Hematopoietic multipotent progenitor cell treated with erythropoietin and hydrocortisone succinate and interleukin-3 and kit ligand, for 15 days (in vitro differentiated cells): ENCODE measurements around the gene ASPDH.

Experiments used
- DNase-seq: peaks from one replicate; pipeline ENCODE4 v3.0.0-alpha.2; 2015; ENCODE audit warnings: low spot score

The ASPDH gene

DNA sequence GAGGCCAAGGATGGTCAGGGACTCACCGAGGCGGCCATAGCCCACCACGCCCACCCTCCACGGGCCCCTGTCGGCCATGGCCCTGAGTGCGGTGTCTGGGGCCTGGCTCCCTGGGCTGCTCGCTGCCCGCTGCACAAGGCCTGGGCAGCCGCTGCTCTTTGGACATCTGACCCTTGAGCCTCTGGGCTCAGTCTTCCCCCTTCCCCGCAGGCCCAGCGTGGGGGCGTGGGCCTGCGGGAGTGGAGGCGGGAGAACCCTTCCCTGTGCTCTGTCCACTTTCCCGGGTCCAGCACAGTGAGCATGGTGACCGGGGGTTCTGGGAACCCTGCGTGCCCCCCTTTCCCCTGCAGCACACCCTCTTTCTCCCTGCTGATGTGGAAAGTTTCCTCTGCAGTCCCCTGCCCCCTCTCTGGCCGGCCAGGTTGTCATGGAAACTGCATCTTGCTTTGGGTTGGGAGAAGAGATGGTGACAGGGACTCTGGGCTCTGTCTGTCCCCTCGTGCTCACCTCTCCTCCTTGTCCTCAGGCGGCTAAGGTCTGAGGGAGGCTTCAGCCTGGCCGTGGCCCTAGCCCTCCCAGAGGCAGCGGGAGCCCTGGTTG, at the start of gene ASPDH:
ASPDH (minus strand) TSS at position 168 of the 600 bp plus-strand sequence; CDS start at position 78, 90 bp downstream.
- no peak for DNase-seq

DNA sequence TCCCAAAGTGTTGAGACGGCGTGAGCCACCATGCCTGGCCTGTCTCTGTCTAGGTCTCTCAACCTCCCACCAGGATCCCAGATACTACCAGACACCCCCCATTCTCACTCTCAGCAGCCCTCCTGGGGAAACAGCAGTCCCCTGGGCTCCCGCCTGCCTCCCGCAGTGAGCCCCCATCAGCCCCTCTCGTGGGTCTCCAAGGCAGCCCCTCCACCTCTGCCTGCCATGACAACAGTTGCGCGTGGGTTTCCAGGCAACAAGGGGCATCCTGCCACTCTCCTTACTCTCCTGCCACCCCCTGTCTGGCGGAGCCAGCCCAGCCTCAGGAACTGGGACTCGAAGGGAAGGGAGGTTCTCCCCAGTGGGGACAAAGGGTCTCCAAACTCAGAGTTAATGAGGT, 49.3 kb upstream of the ASPDH start:
- no peak for DNase-seq

DNA sequence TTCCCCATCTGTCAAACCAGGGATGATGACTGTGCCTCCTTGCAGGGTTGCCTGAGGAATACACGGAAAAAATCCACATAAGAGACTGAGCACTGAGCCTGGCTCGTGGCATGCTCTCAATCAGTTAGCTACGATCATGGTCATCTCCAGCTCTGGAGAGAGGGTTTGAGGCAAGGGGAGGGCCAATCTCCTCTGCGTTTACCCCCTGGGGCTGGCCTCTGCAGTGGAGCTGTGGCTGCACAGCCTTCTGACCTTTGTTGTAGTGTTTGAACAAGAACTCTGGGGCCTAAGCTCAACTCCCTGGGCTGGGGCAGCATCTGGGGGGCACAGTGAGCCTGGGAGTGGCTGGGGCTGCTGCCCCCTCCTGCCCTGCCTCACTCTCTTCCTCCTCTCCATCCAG, 48.6 kb upstream of the ASPDH start:
- no peak for DNase-seq

DNA sequence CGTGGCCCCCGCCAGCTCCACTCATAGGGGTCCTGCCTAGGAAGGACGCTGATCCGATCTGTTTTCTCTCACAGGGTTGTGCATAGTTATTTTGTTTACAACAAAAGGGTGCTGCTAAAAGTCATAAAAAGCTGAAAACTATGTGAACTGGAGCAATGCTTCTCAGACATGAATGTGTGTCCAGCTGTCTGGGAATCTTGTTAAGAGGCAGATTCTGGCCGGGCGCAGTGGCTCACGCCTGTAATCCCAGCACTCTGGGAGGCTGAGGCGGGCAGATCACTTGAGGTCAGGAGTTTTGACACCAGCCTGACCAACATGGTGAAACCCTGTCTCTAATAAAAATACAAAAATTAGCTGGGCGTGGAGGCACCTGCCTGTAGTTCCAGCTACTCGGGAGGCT, 45.9 kb upstream of the ASPDH start:
- DNase-seq = no peak

DNA sequence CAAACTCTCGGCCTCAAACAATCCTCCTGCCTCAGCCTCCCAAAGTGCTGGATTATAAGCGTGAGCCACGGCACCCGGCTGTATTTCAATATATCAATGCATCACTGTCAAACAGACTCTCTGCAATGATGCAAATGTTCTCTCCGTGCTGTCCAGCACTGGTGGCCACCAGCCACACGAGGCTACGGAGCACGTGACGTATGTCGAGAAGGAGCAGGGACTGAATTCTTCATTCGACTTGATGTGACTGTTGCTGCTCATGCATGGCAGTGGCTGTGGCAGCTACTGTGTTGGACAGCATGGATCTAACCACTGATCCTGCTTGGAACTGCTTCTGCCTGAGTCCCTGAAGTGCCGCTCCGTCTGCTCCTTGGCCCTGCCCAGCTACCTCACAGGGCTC, 44.7 kb upstream of the ASPDH start:
- DNase-seq = no peak

DNA sequence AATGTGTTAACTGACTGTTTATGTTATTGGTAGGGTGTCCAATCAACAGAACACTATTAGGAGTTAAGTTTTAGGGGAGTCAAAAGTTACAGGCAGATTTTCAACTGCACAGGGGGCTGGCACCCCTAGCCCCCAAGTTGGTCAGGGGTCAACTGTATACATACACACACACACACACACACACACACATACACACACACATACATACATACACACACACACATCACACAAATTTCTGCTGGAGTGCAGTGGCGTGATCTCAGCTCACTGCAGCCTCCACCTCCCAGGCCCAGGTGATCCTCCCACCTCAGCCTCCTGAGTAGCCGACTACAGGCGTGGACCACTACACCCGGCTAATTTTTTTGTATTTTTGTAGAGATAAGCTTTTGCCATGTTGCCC, 44.3 kb upstream of the ASPDH start:
- DNase-seq = no peak

DNA sequence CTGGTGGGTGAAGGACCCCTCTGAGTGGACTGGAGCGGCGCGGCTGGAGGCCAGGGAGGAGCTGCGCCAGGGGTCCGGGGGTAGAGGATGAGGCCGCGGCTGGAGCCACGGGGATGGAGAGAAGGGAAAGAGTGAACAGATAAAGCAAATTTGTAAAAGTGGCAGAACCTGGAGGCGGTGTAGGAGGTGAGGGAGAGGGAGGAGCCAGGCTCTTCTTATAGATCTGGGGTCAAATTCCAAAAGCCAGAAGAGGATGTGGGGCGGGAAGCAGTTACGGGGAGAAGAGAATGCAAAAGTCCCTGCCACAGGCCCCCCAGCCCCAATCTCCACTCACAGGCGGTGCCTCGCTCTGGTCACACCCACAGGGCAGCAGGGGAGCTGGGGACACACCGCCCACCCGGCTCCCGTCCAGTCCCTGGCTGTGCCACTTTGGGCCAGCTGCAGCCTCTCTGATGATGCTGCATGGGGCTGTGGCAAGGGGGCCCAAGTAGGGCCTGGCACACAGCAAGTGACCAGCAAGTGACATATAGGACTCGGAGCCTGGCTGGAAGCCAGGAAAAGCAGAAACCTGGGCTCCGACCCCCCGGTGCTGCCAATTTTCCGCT, 43.4 kb upstream of the ASPDH start:
- DNase-seq = no peak

DNA sequence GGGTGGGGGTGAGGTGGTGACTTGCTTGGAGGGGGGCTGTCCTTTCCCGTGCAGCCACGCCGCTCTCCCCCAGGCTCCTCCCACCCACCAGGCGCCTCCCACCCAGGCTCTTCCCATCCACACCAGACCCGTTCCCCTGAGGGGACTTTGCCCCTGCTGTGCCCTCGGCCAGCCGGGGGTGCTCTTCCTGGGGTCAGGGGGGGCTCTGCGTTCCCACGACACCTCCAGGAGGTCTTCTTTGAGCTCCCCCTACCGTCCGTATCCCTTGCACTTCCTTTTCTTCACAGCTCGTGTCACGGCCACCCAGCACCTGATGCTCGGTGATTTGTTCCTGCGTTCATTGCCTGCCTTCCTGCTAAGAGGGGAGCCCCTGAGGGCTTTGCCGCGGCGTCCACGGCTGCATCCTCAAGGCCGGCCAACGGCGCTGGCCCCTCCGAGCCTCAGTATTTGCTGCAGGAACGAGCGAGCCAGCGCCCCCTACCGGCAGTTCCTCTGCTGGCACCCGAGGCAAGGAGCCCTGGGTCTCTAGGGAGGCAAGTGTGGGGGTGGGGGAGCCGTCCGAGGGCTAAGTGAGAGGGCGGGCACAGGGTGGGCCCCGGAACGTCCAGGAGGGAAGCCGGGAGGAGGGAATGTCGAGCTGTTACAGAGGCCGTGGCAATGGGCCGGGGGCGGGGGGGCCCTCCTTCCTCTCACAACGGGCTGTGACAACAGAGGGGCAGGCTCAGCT, 42.7 kb upstream of the ASPDH start:
- peak; percentile 60 for DNase-seq

DNA sequence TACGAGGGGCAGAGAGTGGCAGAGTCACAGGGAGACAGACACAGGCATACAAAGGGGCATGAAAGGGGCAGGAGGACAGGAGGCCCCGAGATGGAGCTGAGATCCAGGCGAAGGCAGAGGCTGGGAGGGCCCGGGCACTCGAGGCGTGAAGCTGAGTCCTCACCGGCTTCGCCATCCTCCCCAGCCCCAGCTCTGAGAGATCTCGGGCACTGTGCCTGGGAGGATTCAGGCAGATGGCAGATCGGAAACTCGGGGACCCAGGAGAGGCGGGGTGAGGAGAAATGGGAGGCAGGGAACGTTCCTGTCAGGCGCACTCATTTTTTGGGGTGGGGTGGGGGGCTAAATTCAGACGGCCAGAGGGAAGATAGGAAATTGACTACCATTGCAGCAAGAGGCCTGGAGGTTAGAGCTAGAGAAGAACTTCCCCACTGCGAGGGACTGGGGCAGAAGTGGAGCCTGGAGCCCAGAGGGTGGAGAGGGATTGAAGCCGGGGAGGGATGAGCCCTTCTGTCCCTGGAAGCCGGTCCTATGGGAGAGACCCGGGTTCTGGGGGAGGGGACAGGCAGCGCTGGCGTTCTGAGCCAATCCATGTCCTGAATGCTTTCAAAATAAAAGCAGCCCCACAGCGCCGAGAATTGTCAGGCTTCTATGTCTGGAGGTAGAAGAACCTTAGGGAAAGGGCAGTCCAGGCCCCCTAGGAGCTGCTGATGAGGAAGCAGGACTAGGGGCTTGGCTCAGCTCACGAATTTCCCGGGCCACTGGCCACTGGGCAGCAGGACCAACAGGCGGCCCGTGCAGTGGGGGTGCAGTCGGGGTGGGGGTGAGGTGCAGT, 42.0 kb upstream of the ASPDH start:
- no peak for DNase-seq

DNA sequence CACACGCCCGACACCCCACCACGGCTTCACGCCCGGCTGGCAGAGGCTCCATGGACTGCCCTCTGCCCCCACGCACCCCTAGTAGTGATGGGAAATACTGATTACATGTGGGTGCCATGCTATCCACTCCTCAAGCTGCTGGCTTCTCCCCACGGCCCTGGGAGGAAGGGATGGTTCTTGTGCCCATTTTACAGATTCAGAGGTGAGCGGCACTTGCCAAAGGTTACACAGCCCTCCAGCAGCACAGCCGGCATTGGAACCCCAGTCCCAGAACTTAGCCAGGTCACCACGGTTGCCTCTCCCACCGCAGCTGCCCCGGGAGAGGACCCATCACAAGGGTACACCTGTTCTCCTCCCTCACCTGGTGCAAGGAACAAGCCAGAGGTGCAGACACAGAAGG, 41.3 kb upstream of the ASPDH start:
- no peak for DNase-seq

DNA sequence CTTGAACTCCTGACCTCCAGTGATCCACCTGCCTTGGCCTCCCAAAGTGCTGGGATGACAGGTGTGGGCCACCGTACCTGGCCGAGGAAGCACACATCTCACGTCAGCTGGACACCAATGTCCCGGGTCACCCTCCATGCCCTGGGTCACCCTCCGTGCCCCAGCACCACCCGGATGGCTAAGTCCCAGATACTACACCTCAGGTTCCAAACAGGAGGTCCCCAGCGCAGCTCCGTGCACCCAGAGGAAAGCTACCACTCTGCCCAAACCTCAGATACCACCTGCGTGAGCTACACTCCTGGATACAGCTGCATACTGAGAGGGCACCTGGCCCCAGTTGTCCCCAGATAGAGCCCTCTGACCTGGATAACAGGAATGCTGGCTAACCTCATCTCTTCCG, 40.5 kb upstream of the ASPDH start:
- DNase-seq = no peak

DNA sequence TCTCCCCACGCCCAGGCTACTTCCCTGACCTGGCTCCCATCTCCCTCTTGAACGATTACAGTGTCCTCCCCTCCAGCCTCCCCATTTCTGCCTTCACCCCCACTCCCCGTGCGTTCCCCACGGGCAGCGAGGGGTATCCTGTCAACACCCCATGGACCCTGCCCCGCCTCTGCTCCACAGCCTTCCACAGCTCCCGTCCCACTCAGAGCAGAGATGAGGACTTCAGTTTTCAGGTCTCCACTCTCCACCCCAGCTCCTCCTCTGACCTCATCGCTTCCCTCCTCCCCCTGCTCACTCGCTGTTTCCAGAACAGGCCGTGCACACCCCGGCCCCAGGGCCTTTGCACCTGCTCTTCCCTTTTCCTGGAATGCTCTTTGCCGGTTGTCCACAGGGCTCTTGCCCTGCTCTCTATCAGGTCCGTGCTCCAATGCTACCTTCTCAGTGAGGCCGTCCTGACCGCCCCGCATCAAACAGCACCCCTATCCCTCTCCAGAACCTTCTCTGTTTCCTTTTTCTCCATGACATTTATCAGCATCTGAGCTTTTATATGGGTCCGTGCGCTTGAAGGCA, 39.5 kb upstream of the ASPDH start:
- no peak for DNase-seq

DNA sequence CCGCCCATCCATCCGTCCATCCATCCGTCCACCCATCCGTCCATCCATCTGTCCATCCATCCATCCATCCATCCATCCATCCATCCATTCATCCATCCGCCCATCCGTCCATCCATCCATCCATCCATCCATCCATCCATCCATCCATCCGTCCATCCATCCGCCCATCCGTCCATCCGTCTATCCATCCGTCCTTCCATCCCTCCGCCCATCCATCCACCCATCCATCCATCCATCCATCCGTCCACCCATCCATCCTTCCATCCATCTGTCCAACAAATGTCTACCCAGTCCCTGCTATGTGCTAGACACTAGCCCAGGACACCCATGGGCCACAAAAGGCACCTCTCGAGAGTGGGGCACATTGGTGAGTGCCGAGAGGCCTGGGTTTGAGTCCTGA, 38.8 kb upstream of the ASPDH start:
- no peak for DNase-seq

DNA sequence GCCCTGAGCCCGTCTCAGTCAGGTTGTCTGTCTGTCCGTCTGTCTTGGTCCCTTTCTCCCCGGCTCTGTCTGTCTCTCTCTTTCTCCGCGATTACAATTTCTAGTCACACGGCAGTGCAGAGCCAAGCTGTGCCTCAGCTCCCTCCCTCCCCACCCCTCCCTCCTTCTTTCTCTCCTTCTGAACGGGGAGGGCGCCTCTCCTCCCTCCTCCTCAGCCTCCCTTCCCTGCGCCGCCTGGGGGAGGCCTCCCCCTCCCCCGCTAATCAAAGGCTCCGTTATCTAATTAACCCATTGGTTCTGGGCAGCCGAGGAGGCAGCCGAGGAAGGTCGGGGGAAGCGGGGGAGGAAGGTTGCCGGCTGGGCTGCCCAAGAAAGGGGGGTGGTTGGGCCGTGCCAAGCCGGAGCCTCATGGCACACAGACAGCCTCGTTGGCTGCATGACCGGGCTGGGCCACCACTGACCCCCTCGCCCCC, 38.0 kb upstream of the ASPDH start:
- no peak for DNase-seq

DNA sequence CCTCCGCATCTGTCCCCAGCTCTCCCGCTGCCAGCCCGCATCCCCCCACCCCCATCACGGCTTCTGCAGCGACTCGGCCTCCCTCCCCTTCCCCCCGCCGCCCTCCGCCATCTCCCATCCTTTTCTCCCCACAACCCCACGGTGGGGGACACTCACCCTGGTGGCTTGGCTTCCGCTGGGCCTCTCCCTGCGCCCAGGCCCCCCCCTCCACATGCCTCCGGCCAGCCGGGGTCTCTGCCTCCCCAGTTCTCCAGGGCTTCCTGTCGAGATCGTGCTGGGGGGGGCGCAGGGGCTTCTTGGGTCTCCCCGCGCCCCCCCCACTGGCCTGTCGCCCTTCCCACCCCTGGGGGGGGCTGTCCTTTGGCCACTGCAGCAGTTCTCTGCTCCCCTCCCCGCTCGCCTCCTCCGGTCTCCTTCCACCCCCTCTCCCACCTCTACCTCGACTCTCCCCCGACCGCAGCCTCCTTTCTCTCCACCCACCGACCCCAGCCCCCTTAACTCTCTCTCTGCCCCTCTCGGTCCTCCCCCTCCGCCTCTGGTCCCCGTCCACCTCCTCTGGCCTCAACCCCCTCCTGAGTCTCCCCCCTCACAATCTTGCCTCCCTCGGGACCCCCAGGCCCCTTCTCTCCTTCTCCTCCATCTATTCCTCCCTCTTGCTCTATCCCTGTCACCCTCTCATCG, 37.5 kb upstream of the ASPDH start:
- no peak for DNase-seq

DNA sequence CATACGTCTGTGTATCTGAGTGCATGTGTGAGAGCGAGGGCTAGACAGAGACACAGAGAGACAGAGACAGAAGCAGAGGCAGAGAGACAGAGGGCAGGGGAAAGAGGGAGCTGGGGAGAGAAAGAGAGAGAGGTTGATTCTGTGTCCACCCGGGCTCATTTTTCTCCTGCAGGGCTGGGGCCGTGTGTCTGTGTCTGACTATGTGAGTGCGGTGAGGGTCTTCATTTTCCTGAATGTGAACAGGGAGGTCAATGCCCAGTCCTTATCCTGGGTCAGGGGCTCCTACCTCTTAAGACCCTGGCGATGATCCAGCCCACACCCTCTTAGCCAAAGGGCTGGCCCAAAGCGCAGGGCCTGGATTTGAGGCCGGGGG, 36.9 kb upstream of the ASPDH start:
- no peak for DNase-seq

DNA sequence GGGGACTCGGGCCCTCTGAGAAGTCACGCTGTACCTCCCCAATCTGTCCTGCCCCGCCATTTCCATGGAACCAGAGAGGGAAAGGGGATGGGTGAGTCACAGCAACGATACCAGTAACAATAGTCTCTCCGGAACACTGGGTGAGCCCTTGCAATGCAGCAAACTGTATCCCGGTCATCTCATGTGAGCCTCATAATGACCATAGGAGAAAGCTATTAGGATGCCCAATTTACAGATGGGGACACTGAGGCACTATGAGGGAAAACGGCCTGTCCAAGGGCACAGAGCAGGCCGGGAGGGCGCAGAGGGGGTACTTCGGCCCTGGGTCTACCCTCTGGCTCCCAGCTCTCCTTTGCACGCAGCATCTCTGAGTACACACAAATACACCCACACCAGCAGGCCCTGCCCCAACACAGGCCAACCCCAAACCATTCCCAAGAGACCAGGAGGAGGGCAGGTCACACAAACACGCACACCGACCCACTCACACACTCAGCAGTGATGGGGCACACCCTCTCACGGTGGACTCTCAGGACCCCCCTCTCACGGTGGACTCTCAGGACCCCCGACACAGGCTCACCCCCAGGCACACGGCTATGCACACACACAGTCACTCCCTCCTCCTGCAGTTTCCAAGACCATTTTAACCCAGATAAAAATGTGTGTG, 36.3 kb upstream of the ASPDH start:
- DNase-seq = no peak

DNA sequence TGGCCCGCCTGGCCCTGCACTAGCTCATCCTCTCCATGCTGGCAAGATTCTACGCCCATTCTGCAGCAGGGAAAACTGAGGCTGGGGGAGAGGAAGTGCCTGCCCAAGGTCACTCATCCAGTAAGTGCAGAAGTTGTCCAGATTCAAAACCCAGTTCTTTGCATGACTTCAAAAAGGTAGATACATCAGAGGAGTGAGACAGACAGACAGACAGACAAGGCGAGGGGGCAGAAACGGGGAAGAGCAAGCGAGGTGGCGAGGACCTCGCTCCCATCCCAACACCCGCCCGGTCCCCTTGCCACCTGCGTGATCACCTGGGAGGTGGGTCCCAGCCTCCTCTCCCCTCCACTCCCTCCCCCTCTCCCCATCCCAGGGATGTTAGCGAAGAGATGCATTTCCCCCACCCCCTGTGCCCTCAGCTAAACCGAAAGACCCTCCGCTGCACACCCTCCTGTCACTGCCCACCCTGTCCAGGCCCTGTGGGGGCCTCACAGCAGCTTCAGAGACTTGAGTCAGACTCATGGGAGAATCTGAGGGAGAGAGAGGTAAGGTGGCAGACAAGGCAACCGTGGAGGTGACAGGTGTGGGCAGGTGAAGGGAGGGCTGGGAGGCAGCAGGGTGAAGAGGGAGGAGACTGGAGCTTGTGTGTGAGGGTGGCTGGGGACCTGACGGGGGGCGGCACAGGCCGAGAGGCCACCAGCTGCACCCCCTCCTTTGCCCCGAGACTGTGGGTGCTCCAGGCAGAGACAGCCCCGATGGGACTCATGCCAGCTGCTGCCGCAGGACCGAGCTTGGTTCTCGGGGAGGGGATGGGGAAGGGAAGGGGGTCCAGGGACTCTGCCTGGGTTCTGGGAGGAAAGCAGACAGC, 35.6 kb upstream of the ASPDH start:
- no peak for DNase-seq

DNA sequence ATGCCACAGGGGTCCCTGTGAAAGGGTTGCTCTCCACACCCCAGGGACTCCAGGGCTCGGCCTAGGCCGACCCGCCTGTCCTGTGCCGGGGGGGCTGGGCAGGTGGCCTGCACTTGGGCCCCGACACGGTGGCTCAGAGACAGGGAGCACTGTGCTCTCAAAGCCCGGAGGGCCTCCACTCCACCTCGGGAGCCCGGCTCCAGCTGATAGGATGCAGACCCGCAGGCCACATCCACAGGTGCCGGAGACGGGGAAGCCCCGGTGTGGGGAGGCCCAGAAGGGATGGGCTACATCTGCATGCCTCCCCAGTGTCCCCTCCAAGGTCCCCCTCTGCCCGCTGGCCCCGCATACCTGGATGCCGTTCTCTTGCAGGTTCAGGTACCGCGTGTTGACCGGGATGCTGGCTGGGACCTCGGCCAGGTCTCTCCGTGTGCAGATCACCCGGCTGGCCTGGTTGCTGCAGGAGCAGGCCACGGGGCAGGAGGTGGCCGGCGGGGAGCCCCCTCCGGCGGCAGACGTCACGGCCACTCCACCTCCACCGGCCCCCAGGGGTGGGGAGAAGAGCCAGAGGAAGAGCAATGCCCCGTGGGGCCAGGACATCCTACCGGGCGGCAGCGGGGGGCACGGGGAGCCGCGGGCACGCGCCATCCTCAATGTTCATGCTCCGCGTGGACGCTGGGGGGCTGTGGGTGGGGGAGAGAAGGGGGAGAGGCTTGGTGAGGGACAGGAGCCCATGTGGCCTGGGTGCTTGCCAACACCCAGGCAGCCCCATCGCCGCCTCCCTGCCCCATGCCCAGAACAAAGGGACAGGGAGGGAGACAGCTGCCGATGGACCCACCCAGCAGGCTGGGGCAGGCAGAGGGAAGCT, 34.7 kb upstream of the ASPDH start:
- no peak for DNase-seq
